ENCODE measurements around the gene GIGYF2. TPM values are rescaled to one million over a fixed set of nuclear protein-coding genes. Genes with fewer than 3 reads are reported as not detected.

Gene GIGYF2
- total RNA-seq, 1 donor from 2014 or later: 74.1 TPM

DNA sequence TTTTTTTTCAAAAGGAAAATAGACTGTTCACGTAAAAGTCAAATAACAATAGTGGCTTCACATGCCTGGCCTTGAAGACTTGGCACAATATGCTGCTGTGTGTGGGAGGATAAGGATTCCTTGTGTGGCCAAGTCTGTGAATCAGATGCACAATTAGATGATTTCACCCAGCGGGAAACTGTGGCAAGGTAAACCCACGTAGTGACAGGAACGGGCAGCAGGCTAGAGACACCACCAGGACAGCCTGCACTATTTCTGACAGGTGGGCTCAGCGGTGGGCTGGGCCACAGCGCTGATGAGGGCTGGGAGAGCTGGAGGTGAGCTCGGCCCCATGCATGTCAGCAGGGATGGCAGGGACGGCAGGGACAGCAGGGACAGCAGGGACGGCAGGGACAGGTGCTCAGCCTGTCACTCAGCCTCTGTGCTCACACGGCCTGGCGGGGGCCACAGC lies 194.5 kb downstream of the GIGYF2 start:
- Histone ChIP-seq H3K27ac (ENCODE audit: low read depth, low read length) (no peak overlapping the region), H3K4me3 (ENCODE audit: low read length in 3 of 3) (peak overlapping the region; percentile 7 to 54 (median 29)), H3K27me3 (ENCODE audit: control insufficient read depth in 3 of 3, insufficient read depth in 3 of 3, low read length in 3 of 3) (peaks cover 0 to 11% (median 7%) of the 10 kb centered on the region in 3 donors), H3K36me3 (ENCODE audit: control insufficient read depth in 3 of 3, insufficient read depth in 3 of 3, low read length in 3 of 3) (no peaks in the 10 kb centered on the region), H3K4me1 (ENCODE audit: control insufficient read depth in 3 of 3, insufficient read depth in 3 of 3, low read length in 3 of 3) (peaks cover 7 to 21% (median 17%) of the 10 kb centered on the region in 3 donors), H3K9ac (ENCODE audit: low read depth in 1 of 3, low read length in 3 of 3) (peak overlapping the region in 1 of 3 donors; percentile 64), H3K9me3 (ENCODE audit: control insufficient read depth in 3 of 3, low read length in 3 of 3) (no peaks in the 10 kb centered on the region)

DNA sequence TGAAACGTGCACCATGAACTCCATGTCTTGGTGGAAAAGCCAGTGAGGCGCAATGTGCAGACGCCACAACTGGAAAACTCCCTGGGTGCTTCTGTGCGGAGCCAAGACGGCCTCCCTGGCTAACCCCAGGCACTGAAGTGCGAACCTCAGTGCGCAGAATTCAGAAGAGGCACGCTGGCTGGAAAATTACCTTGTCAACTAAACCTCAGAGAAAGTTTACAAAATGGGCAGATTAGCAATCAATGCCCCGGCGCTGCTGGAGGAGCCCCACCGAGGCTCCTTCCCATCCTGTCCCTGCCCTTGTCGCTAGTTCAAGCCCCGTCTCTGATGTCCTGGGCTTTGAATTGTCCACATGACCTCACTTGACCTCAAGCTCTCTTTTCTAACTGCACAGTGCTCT lies 195.1 kb downstream of the GIGYF2 start:
- H3K4me3 ChIP-seq (ENCODE audit: low read length in 3 of 3): no peak overlapping the region
- no peaks in the 10 kb centered on the region for H3K9me3 ChIP-seq (ENCODE audit: control insufficient read depth in 3 of 3, low read length in 3 of 3)
- H3K27ac ChIP-seq (ENCODE audit: low read depth, low read length): no peak overlapping the region
- peaks cover 7 to 21% (median 17%) of the 10 kb centered on the region in 3 donors for H3K4me1 ChIP-seq (ENCODE audit: control insufficient read depth in 3 of 3, insufficient read depth in 3 of 3, low read length in 3 of 3)
- peaks cover 0 to 9% (median 7%) of the 10 kb centered on the region in 3 donors for H3K27me3 ChIP-seq (ENCODE audit: control insufficient read depth in 3 of 3, insufficient read depth in 3 of 3, low read length in 3 of 3)
- H3K9ac ChIP-seq (ENCODE audit: low read depth in 1 of 3, low read length in 3 of 3): peak overlapping the region in 1 of 3 donors; percentile 8
- H3K36me3 ChIP-seq (ENCODE audit: control insufficient read depth in 3 of 3, insufficient read depth in 3 of 3, low read length in 3 of 3): no peaks in the 10 kb centered on the region

DNA sequence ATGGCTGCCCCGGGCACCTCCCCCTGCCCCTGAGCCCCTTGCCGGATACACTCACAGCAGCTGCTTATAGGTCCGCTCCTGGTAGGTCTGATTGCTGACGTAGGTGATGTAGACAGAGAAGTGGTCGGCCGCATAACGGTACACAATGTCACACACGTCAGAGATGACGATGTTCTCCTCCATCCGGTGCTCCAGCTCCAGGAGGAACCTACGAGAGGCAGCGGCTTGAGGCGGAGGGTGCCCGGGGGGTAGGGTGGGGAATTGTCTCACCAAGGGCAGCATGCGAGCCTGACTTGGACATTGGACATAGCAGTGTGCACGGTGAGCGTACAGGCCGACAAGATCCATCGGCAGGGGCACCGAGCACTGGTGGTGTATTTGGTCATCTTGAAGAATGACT lies 195.7 kb downstream of the GIGYF2 start:
- Histone ChIP-seq H3K27me3 (ENCODE audit: control insufficient read depth in 3 of 3, insufficient read depth in 3 of 3, low read length in 3 of 3) (peaks cover 0 to 9% (median 7%) of the 10 kb centered on the region in 3 donors), H3K36me3 (ENCODE audit: control insufficient read depth in 3 of 3, insufficient read depth in 3 of 3, low read length in 3 of 3) (no peaks in the 10 kb centered on the region), H3K4me3 (ENCODE audit: low read length in 3 of 3) (no peak overlapping the region), H3K9me3 (ENCODE audit: control insufficient read depth in 3 of 3, low read length in 3 of 3) (no peaks in the 10 kb centered on the region), H3K27ac (ENCODE audit: low read depth, low read length) (no peak overlapping the region), H3K4me1 (ENCODE audit: control insufficient read depth in 3 of 3, insufficient read depth in 3 of 3, low read length in 3 of 3) (peaks cover 7 to 21% (median 17%) of the 10 kb centered on the region in 3 donors), H3K9ac (ENCODE audit: low read depth in 1 of 3, low read length in 3 of 3) (no peak overlapping the region)

DNA sequence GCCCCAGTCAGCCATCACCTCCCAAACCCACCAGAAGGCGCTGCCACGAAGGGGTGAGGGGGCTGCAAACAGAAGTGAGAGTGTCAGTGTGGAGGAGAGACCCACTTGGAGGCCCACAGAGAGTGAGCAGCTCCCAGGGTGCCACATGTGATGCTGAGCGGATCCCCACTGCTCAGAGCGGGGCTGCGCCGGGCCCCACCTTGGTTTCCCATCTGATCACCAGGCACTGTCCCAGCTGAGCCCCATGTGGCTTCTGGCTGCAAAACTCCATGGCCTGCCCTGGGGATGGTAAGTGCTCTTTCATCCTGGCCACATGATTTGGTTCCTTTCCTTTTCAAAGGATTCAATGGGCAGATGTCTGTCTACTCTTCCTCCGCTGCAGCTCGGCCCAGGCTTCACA lies 196.7 kb downstream of the GIGYF2 start:
- Histone ChIP-seq H3K9ac (ENCODE audit: low read depth in 1 of 3, low read length in 3 of 3) (no peak overlapping the region), H3K4me3 (ENCODE audit: low read length in 3 of 3) (no peak overlapping the region), H3K27me3 (ENCODE audit: control insufficient read depth in 3 of 3, insufficient read depth in 3 of 3, low read length in 3 of 3) (peaks cover 2 to 9% (median 3%) of the 10 kb centered on the region in 3 donors), H3K9me3 (ENCODE audit: control insufficient read depth in 3 of 3, low read length in 3 of 3) (no peaks in the 10 kb centered on the region), H3K36me3 (ENCODE audit: control insufficient read depth in 3 of 3, insufficient read depth in 3 of 3, low read length in 3 of 3) (no peaks in the 10 kb centered on the region), H3K27ac (ENCODE audit: low read depth, low read length) (no peak overlapping the region), H3K4me1 (ENCODE audit: control insufficient read depth in 3 of 3, insufficient read depth in 3 of 3, low read length in 3 of 3) (peaks cover 7 to 21% (median 17%) of the 10 kb centered on the region in 3 donors)

DNA sequence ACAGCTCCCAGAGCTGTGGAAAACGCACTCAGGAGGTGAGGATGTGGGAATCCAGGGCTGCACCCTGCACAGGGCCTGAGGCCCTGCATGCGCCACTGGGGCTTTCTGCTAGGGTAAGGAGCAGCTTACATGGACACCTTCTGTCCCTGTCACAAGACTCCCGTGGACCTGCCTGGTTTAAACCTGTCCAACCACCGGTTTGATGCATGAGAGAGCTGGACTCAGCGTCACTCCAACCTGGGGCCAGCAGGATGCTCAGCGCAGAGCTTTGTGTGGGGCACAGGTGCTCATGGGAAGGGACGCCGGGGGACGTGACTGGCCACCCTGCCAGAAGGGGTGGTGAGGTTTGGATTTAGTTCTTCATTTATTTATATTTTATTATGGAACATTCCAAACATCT lies 197.1 kb downstream of the GIGYF2 start:
- Histone ChIP-seq H3K27me3 (ENCODE audit: control insufficient read depth in 3 of 3, insufficient read depth in 3 of 3, low read length in 3 of 3) (peaks cover 2 to 9% (median 3%) of the 10 kb centered on the region in 3 donors), H3K9ac (ENCODE audit: low read depth in 1 of 3, low read length in 3 of 3) (no peak overlapping the region), H3K4me3 (ENCODE audit: low read length in 3 of 3) (no peak overlapping the region), H3K36me3 (ENCODE audit: control insufficient read depth in 3 of 3, insufficient read depth in 3 of 3, low read length in 3 of 3) (no peaks in the 10 kb centered on the region), H3K27ac (ENCODE audit: low read depth, low read length) (no peak overlapping the region), H3K9me3 (ENCODE audit: control insufficient read depth in 3 of 3, low read length in 3 of 3) (no peaks in the 10 kb centered on the region), H3K4me1 (ENCODE audit: control insufficient read depth in 3 of 3, insufficient read depth in 3 of 3, low read length in 3 of 3) (peaks cover 7 to 21% (median 17%) of the 10 kb centered on the region in 3 donors)

DNA sequence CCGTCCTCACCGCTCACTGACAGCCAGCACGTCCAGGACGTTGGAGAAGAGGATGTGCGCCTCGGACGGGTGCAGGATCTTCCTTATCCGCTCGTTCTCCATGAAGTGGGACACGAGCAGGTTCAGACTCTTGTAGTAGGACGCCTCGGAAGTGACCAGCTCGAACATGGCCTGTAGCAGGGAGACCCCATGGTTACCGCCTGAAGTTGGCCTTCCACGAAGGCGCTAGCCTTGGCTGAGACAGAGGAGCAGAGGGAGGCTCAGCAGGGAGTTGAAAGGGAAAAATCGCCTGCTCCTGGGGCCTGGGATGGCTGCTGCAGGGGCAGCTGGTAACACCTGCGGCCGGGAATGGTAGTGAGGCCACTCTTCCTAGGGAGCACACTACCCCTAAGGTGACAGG lies 197.6 kb downstream of the GIGYF2 start:
- no peak overlapping the region for H3K4me3 ChIP-seq (ENCODE audit: low read length in 3 of 3)
- no peaks in the 10 kb centered on the region for H3K9me3 ChIP-seq (ENCODE audit: control insufficient read depth in 3 of 3, low read length in 3 of 3)
- H3K9ac ChIP-seq (ENCODE audit: low read depth in 1 of 3, low read length in 3 of 3): no peak overlapping the region
- peaks cover 7 to 21% (median 17%) of the 10 kb centered on the region in 3 donors for H3K4me1 ChIP-seq (ENCODE audit: control insufficient read depth in 3 of 3, insufficient read depth in 3 of 3, low read length in 3 of 3)
- H3K27me3 ChIP-seq (ENCODE audit: control insufficient read depth in 3 of 3, insufficient read depth in 3 of 3, low read length in 3 of 3): peaks cover 2 to 9% (median 3%) of the 10 kb centered on the region in 3 donors
- no peaks in the 10 kb centered on the region for H3K36me3 ChIP-seq (ENCODE audit: control insufficient read depth in 3 of 3, insufficient read depth in 3 of 3, low read length in 3 of 3)
- no peak overlapping the region for H3K27ac ChIP-seq (ENCODE audit: low read depth, low read length)

DNA sequence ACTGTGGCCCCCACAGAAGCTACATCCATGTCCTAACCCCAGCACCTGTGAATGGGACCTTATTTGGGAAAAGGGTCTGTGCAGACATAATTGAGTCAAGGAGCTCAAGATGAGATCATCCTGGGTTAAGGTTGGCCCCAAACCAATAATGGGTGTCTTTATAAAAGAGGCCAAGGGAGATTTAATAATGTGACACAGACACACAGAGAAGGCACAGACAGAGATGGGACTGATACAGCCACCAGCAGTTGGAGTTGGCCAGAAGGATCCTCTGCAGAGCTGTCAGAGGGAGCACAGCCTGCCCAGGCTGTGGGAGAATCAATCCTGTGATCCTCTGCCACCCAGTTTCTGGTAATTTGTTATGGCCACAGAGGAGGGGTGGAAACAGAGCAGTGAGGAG lies 199.0 kb downstream of the GIGYF2 start:
- H3K27ac ChIP-seq (ENCODE audit: low read depth, low read length): no peak overlapping the region
- peaks cover 8 to 11% (median 9%) of the 10 kb centered on the region in 3 donors for H3K27me3 ChIP-seq (ENCODE audit: control insufficient read depth in 3 of 3, insufficient read depth in 3 of 3, low read length in 3 of 3)
- H3K9ac ChIP-seq (ENCODE audit: low read depth in 1 of 3, low read length in 3 of 3): no peak overlapping the region
- no peak overlapping the region for H3K4me3 ChIP-seq (ENCODE audit: low read length in 3 of 3)
- H3K9me3 ChIP-seq (ENCODE audit: control insufficient read depth in 3 of 3, low read length in 3 of 3): no peaks in the 10 kb centered on the region
- peaks cover 7 to 15% (median 11%) of the 10 kb centered on the region in 3 donors for H3K4me1 ChIP-seq (ENCODE audit: control insufficient read depth in 3 of 3, insufficient read depth in 3 of 3, low read length in 3 of 3)
- no peaks in the 10 kb centered on the region for H3K36me3 ChIP-seq (ENCODE audit: control insufficient read depth in 3 of 3, insufficient read depth in 3 of 3, low read length in 3 of 3)

DNA sequence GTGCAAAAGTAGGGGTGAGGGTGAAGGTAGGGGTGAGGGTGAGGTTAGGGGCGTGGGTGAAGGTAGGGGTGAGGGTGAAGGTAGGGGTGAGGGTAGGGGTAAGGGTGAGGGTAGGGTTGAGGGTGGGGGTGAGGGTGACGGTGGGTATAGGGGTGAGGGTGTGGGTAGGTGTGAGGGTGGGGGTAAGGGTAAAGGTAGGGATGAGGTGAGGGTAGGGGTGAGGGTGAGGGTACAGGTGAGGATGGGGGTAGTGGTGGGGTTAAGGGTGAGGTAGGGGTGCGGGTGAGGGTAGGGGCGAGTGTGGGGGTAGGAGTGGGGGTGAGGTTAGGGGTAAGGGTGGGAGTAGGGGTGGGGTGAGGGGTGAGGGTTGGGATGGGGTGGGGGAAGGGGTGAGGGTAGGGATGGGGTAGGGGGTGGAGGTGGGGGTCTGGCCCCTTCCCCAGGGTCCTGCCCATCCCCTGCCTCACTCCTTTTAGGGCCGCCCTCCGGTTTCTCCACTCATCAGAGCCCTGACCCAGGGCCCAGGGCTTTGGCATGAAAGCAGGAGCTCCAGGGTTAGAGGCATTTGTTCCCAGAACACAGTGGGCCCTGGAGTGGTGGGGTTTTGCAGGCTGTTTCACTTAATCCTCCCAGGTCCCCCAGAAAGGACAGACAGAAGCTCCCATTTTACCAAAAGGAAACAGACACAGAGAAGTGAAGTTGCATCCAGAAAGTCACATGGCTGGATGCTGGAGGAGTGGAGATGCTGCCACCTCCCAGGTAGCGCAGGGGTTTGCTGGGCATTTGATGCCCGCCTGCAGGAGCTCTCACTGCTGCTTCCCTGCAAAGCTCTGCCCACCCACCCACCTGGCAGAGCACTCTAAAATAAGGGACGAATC lies 199.8 kb downstream of the GIGYF2 start:
- H3K27ac ChIP-seq (ENCODE audit: low read depth, low read length): no peak overlapping the region
- peaks cover under 1 to 10% (median 6%) of the 10 kb centered on the region in 3 donors for H3K4me1 ChIP-seq (ENCODE audit: control insufficient read depth in 3 of 3, insufficient read depth in 3 of 3, low read length in 3 of 3)
- H3K36me3 ChIP-seq (ENCODE audit: control insufficient read depth in 3 of 3, insufficient read depth in 3 of 3, low read length in 3 of 3): no peaks in the 10 kb centered on the region
- no peak overlapping the region for H3K4me3 ChIP-seq (ENCODE audit: low read length in 3 of 3)
- peaks cover 17 to 19% (median 17%) of the 10 kb centered on the region in 3 donors for H3K27me3 ChIP-seq (ENCODE audit: control insufficient read depth in 3 of 3, insufficient read depth in 3 of 3, low read length in 3 of 3)
- no peaks in the 10 kb centered on the region for H3K9me3 ChIP-seq (ENCODE audit: control insufficient read depth in 3 of 3, low read length in 3 of 3)
- H3K9ac ChIP-seq (ENCODE audit: low read depth in 1 of 3, low read length in 3 of 3): no peak overlapping the region

DNA sequence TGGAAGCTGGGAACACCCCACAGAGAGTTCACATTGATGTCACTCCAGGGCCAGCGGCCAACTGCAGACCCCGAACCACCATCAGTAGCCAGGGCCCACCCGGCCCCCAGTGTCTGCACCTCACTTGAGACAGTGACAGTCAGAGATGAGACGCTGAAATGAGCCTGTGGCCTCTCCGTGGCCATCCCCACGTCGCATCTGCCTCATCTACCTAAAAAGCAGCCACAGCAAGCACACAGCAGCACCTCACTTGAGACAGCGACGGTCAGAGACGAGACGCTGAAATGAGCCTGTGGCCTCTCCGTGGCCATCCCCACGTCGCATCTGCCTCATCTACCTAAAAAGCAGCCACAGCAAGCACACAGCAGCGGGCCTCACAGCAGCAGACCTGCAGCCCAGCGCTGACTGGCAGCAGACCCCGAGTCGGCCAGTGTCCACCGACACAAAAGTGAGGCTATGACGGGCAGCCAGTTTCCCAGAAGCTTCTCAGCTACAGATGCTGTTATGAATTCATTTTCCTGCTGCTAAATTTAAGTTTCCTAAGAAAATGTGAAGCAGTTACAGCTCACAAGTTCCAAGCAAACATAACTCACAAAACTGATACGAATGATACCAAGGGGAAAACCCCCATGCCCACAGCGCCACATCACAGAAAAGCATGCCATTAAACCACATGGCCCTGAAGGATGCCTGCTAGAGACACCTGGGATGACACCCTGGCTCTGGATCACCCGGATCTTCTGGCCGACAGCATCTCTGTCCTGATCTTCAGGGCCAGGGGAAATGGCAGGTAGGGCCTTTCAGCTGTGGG lies 200.7 kb downstream of the GIGYF2 start:
- Histone ChIP-seq H3K27me3 (ENCODE audit: control insufficient read depth in 3 of 3, insufficient read depth in 3 of 3, low read length in 3 of 3) (peaks cover 19 to 22% (median 22%) of the 10 kb centered on the region in 3 donors), H3K9ac (ENCODE audit: low read depth in 1 of 3, low read length in 3 of 3) (no peak overlapping the region), H3K4me1 (ENCODE audit: control insufficient read depth in 3 of 3, insufficient read depth in 3 of 3, low read length in 3 of 3) (peaks cover 0 to 3% (median 3%) of the 10 kb centered on the region in 3 donors), H3K27ac (ENCODE audit: low read depth, low read length) (no peak overlapping the region), H3K36me3 (ENCODE audit: control insufficient read depth in 3 of 3, insufficient read depth in 3 of 3, low read length in 3 of 3) (no peaks in the 10 kb centered on the region), H3K4me3 (ENCODE audit: low read length in 3 of 3) (no peak overlapping the region), H3K9me3 (ENCODE audit: control insufficient read depth in 3 of 3, low read length in 3 of 3) (no peaks in the 10 kb centered on the region)
